SK-N-SH (cell line): Measurements from ENCODE around the gene CLDN9.

Source experiments
- CTCF ChIP-seq: fragments of 200-600 bp; sonication (generic); IDR thresholded peaks from 2 replicates; pipeline ENCODE4 v1.6.1; 2017; ENCODE audit warnings: antibody characterized with exemption, mild to moderate bottlenecking, moderate library complexity
- ELF1 ChIP-seq: IDR thresholded peaks from 2 replicates; pipeline ENCODE4 v1.4.0; 2012
- FOXM1 ChIP-seq: IDR thresholded peaks from 2 replicates; pipeline ENCODE4 v1.4.0; 2012; ENCODE audit warnings: low read depth, mild to moderate bottlenecking
- GATA2 ChIP-seq: sonication (generic); formaldehyde crosslinking; IDR thresholded peaks from 2 replicates; pipeline ENCODE4 v1.5.0; 2020; ENCODE audit warnings: mild to moderate bottlenecking, missing genetic modification reagents
- MAX ChIP-seq: IDR thresholded peaks from 2 replicates; pipeline ENCODE4 v1.4.0; 2012; ENCODE audit warnings: low read depth
- REST ChIP-seq: IDR thresholded peaks from 2 replicates; pipeline ENCODE4 v1.6.1; 2012; ENCODE audit warnings: mild to moderate bottlenecking, low read depth, low read length, moderate library complexity
- SMC3 ChIP-seq: IDR thresholded peaks from 2 replicates; pipeline ENCODE4 v1.6.1; 2012; ENCODE audit warnings: low read depth, low read length, improper control_type of control experiment
- TEAD4 ChIP-seq: IDR thresholded peaks from 2 replicates; pipeline ENCODE4 v1.4.0; 2012; ENCODE audit warnings: mild to moderate bottlenecking, borderline replicate concordance; ENCODE audit not compliant: insufficient read depth

GRCh38 chr16:2971134-2971984 is 41.4 kb upstream of the CLDN9 start:
- TF ChIP-seq CTCF (no peak), SMC3 (no peak), REST (no peak), ELF1 (no peak), GATA2 (CRISPR knock-in tag) (no peak), MAX (no peak), TEAD4 (no peak), FOXM1 (no peak)
